Tongue (tissue), 2 donors: Measurements from ENCODE around the gene ITGB2. TPM values are rescaled to one million over a fixed set of nuclear protein-coding genes. Genes with fewer than 3 reads are reported as not detected.
A peak's percentile ranks its signal among the peaks of the same experiment; 100 is the strongest.

Experiments used
- DNase-seq: peaks from one replicate; pipeline ENCODE4 v3.0.0-alpha.2; 2015
- total RNA-seq: library from RNA; depleted of rRNA; stranded (reverse); fragments of >200 nt; gene quantifications from one replicate; pipeline ENCODE4 v1.2.3, GENCODE V29; 2014

ITGB2 gene
- total RNA-seq, 1 donor from 2014 or later = 17.3 TPM

- no peak for DNase-seq
Observed at GRCh38 chr21:44897326-44898010, 23.2 kb downstream of the ITGB2 start.

- DNase-seq = no peak
Observed at GRCh38 chr21:44896561-44897286, 24.0 kb downstream of the ITGB2 start.

- DNase-seq = no peak
Observed at GRCh38 chr21:44895859-44896258, 24.8 kb downstream of the ITGB2 start.

GRCh38 chr21:44894687-44895302 is 25.9 kb downstream of the ITGB2 start:
- DNase-seq = no peak

- DNase-seq = no peak
Observed at GRCh38 chr21:44893948-44894656, 26.6 kb downstream of the ITGB2 start.

- no peak for DNase-seq
Observed at GRCh38 chr21:44893278-44893556, 27.5 kb downstream of the ITGB2 start.

GRCh38 chr21:44892536-44893277 is 28.0 kb downstream of the ITGB2 start:
- peak; percentile 59 for DNase-seq

GRCh38 chr21:44892095-44892494 is 28.6 kb downstream of the ITGB2 start:
- DNase-seq = peak; percentile 48

GRCh38 chr21:44891631-44892031 is 29.1 kb downstream of the ITGB2 start:
- DNase-seq = no peak

- DNase-seq = no peak
Observed at GRCh38 chr21:44890961-44891541, 29.6 kb downstream of the ITGB2 start.

- no peak for DNase-seq
Observed at GRCh38 chr21:44890338-44890931, 30.3 kb downstream of the ITGB2 start.

- no peak for DNase-seq
Observed at GRCh38 chr21:44889625-44890337, 30.9 kb downstream of the ITGB2 start.

GRCh38 chr21:44888581-44889550 is 31.8 kb downstream of the ITGB2 start:
- no peak for DNase-seq

- DNase-seq = no peak
Observed at GRCh38 chr21:44887807-44888580, 32.7 kb downstream of the ITGB2 start.

GRCh38 chr21:44887126-44887806 is 33.4 kb downstream of the ITGB2 start:
- DNase-seq = no peak

- no peak for DNase-seq
Observed at GRCh38 chr21:44886113-44887075, 34.3 kb downstream of the ITGB2 start.

- no peak for DNase-seq
Observed at GRCh38 chr21:44885615-44886014, 35.1 kb downstream of the ITGB2 start.
